SK-N-SH (cell line): ENCODE data around the gene GPR15LG. TPM values are rescaled to one million over a fixed set of nuclear protein-coding genes. Genes with fewer than 3 reads are reported as not detected.

Experiments
- CTCF ChIA-PET: fragments of 300-600, 350-600 bp; formaldehyde crosslinking; extraction: SDS; loops from one replicate; lab custom pipeline; 2021; lab: Yijun Ruan, JAX
- POLR2A ChIA-PET: fragments of 350-600 bp; sonication (Branson Sonifier 250); formaldehyde crosslinking; extraction: SDS; loops from one replicate; lab custom pipeline; 2020; ENCODE audit warnings: antibody characterized with exemption, inconsistent platforms; lab: Yijun Ruan, JAX
- DNase-seq: peaks from one replicate; pipeline ENCODE4 v3.0.0; 2012
- H2AFZ ChIP-seq: fragments of 200-600 bp; sonication (generic); 2 replicates; pipeline ENCODE4 v1.8.1; 2016; ENCODE audit warnings: antibody characterized with exemption, mild to moderate bottlenecking, low read depth
- H3F3A ChIP-seq: fragments of 200-600 bp; sonication (generic); replicated peaks from 2 replicates; pipeline ENCODE3; 2016; ENCODE audit warnings: antibody characterized with exemption, mild to moderate bottlenecking; ENCODE audit not compliant: insufficient read depth
- H3K27ac ChIP-seq, 2 experiments: fragments of 200-500 bp in 1 of 2; fragments of 200-600 bp in 1 of 2; sonication (Bioruptor generic) in 1 of 2; sonication (generic), shearing (Covaris generic) in 1 of 2; 2 replicates each; pipeline versions ENCODE4 v1.5.1 to v1.6.1; 2014 to 2016; ENCODE audit warnings: low read depth in 2 of 2, inconsistent platforms in 1 of 2, low read length in 1 of 2, mild to moderate bottlenecking in 1 of 2, mixed read lengths in 1 of 2
- H3K27me3 ChIP-seq: fragments of 200-600 bp; sonication (generic), shearing (Covaris generic); 2 replicates; pipeline ENCODE4 v1.6.1; 2016; ENCODE audit warnings: mixed run types; ENCODE audit not compliant: insufficient read depth
- H3K36me3 ChIP-seq, 2 experiments: fragments of 200-500 bp in 1 of 2; fragments of 200-600 bp in 1 of 2; sonication (Bioruptor generic) in 1 of 2; sonication (generic) in 1 of 2; replicated peaks in 1 of 2; 2 replicates each; pipeline versions ENCODE3 to v1.5.1; 2014 to 2016; ENCODE audit warnings: low read length in 1 of 2, mild to moderate bottlenecking in 1 of 2; ENCODE audit not compliant: insufficient read depth in 2 of 2, control insufficient read depth in 1 of 2
- H3K4me1 ChIP-seq, 2 experiments: fragments of 200-500 bp in 1 of 2; fragments of 200-600 bp in 1 of 2; sonication (Bioruptor generic) in 1 of 2; sonication (generic), shearing (Covaris generic) in 1 of 2; 2 replicates each; pipeline versions ENCODE4 v1.5.1 to v1.6.1; 2014 to 2016; ENCODE audit warnings: low read depth in 1 of 2, low read length in 1 of 2, mixed run types in 1 of 2; ENCODE audit not compliant: insufficient read depth in 2 of 2, control insufficient read depth in 1 of 2
- H3K4me2 ChIP-seq: fragments of 200-600 bp; sonication (generic), shearing (Covaris generic); 2 replicates; pipeline ENCODE4 v1.6.1; 2017; ENCODE audit warnings: mixed run types
- H3K4me3 ChIP-seq, 2 experiments: fragments of 200-500 bp in 1 of 2; fragments of 200-600 bp in 1 of 2; sonication (Bioruptor generic) in 1 of 2; sonication (generic), shearing (Covaris generic) in 1 of 2; 2 replicates each; pipeline versions ENCODE4 v1.5.1 to v1.8.1; 2014 to 2016; ENCODE audit warnings: low read depth in 2 of 2, inconsistent platforms in 1 of 2, low read length in 1 of 2, mild to moderate bottlenecking in 1 of 2, mixed read lengths in 1 of 2, moderate library complexity in 1 of 2
- H3K79me2 ChIP-seq: fragments of 200-600 bp; sonication (generic); 2 replicates; pipeline ENCODE4 v1.8.1; 2017; ENCODE audit warnings: mild to moderate bottlenecking; ENCODE audit not compliant: insufficient read depth
- H3K9ac ChIP-seq: fragments of 200-600 bp; sonication (generic); 2 replicates; pipeline ENCODE4 v1.6.1; 2017; ENCODE audit warnings: mixed run types
- H3K9me2 ChIP-seq: fragments of 200-600 bp; sonication (generic); 2 replicates; pipeline ENCODE4 v1.6.1; 2017; ENCODE audit warnings: mixed run types
- H3K9me3 ChIP-seq: fragments of 200-600 bp; sonication (generic); 2 replicates; pipeline ENCODE4 v1.6.1; 2017; ENCODE audit warnings: mixed run types, mild to moderate bottlenecking, moderate library complexity
- H4K20me1 ChIP-seq: fragments of 200-600 bp; sonication (generic); 2 replicates; pipeline ENCODE4 v1.6.1; 2017; ENCODE audit warnings: mild to moderate bottlenecking, mixed run types; ENCODE audit not compliant: insufficient read depth
- EZH2phosphoT487 ChIP-seq: fragments of 200-600 bp; sonication (generic); IDR thresholded peaks from 2 replicates; pipeline ENCODE4 v1.6.1; 2017; ENCODE audit warnings: low read depth, mixed run types, mild to moderate bottlenecking, antibody characterized with exemption, moderate library complexity, borderline replicate concordance
- FOSL2 ChIP-seq: IDR thresholded peaks from 2 replicates; pipeline ENCODE4 v1.4.0; 2012; ENCODE audit warnings: low read depth, mild to moderate bottlenecking, moderate library complexity, borderline replicate concordance
- FOXJ3 ChIP-seq: sonication (generic); formaldehyde crosslinking; IDR thresholded peaks from 2 replicates; pipeline ENCODE4 v1.5.1; 2020; ENCODE audit warnings: mild to moderate bottlenecking, missing genetic modification reagents
- GABPA ChIP-seq: IDR thresholded peaks from 2 replicates; pipeline ENCODE4 v1.4.0; 2012; ENCODE audit warnings: low read depth, mild to moderate bottlenecking
- JUND ChIP-seq: IDR thresholded peaks from 2 replicates; pipeline ENCODE4 v1.4.0; 2012
- MEF2A ChIP-seq: IDR thresholded peaks from 2 replicates; pipeline ENCODE4 v1.4.0; 2012; ENCODE audit warnings: low read depth, borderline replicate concordance
- NFIC ChIP-seq: IDR thresholded peaks from 2 replicates; pipeline ENCODE4 v1.4.0; 2012; ENCODE audit warnings: borderline replicate concordance
- RFX5 ChIP-seq: IDR thresholded peaks from 2 replicates; pipeline ENCODE4 v1.6.1; 2012; ENCODE audit warnings: mild to moderate bottlenecking, improper control_type of control experiment, low read length
- SIN3A ChIP-seq: IDR thresholded peaks from 2 replicates; pipeline ENCODE4 v1.6.1; 2012; ENCODE audit warnings: low read depth, mild to moderate bottlenecking, low read length, moderate library complexity, borderline replicate concordance
- TAF1 ChIP-seq: IDR thresholded peaks from 2 replicates; pipeline ENCODE4 v1.6.1; 2012; ENCODE audit warnings: low read depth, mild to moderate bottlenecking, low read length, moderate library complexity, borderline replicate concordance
- TCF12 ChIP-seq: IDR thresholded peaks from 2 replicates; pipeline ENCODE4 v1.4.0; 2012
- YY1 ChIP-seq: IDR thresholded peaks from 2 replicates; pipeline ENCODE4 v1.4.0; 2012; ENCODE audit warnings: low read depth, mild to moderate bottlenecking
- WGBS: methylation state at CpG from one replicate; pipeline ENCODE4 v1.1.6; 2017; ENCODE audit warnings: low lambda C conversion rate; 5-methylcytosine and 5-hydroxymethylcytosine counted together
- polyA plus RNA-seq, 3 experiments: library from polyadenylated mRNA; depleted of rRNA; stranded (reverse); fragments of >200 nt; gene quantifications; 2 replicates each; pipeline ENCODE4 v1.2.3, GENCODE V29; 2012
- TF ChIP-seq, protein P1 (sequence below): IDR thresholded peaks from 2 replicates; pipeline ENCODE4; 2012
- TF ChIP-seq, protein P2 (sequence below): fragments of 150-350 bp; IDR thresholded peaks from 2 replicates; pipeline ENCODE4 v1.6.1; 2016; ENCODE audit warnings: mild to moderate bottlenecking, low read depth, low read length
- TF ChIP-seq, protein P3 (sequence below): fragments of 150-350 bp; IDR thresholded peaks from 2 replicates; pipeline ENCODE4 v1.6.1; 2017; ENCODE audit warnings: antibody characterized with exemption, low read length, low read depth, borderline replicate concordance
- TF ChIP-seq, protein P4 (sequence below): IDR thresholded peaks from 2 replicates; pipeline ENCODE4 v1.6.1; 2012; ENCODE audit warnings: mild to moderate bottlenecking, low read depth, low read length, moderate library complexity

GPR15LG gene
- polyA plus RNA-seq, 1 of the 3 experiments (the other 2 are of a cell fraction), result not detected

DNA sequence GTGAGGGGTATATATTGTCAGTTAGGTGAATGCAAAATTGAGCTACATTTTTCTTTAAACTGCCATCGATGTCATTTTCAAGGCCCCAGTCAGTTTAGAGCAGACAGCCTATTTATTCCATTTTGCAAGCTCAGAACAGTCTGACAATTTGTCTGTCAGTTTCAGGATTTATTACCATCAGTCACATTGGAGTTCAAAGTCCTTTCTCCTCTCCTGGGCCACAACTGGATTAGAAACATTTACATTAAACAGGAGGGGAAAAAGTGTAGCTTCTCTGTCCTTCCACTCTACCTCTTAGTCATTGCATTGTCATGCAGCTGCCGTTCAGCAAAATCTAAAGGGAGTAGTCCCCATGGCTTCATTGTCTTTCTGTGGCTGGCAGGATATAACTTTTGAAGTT lies 37.8 kb upstream of the GPR15LG start:
- no peak overlapping the region for H3K9ac ChIP-seq

DNA sequence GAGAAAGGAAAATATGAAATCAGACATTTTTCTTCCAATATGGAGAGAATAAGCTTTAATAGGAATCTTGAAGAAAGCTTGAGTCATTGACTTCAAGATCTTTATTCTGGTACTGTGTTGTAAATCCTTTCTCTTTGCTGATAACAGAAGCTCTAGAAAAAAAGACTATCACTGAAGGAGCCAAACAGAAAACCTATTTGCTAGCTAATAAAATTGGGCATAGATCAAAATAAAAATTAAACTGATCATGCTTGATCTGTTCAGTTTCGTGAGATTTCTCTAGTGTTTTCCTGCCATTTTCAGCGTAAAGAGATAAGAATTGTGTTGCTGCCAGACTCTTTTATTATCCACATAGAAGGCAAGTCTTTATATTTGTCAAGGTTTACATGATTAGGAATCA lies 35.8 kb upstream of the GPR15LG start:
- no peak overlapping the region for H3K4me3 ChIP-seq
- no peak overlapping the region for H3K27ac ChIP-seq
- CTCF ChIA-PET, result interaction anchor here (0.8 to 1.2 kb wide), 3 partner anchors 10 to 67 kb away, joined by 3 to 4 read pairs (median 3); no protein-coding TSS in a partner anchor
- H3K36me3 ChIP-seq, result peaks cover 15 to 16% of the 10 kb centered on the region in 2 experiments
- TF ChIP-seq EZH2phosphoT487, result no peak
- no peak for TF ChIP-seq JUND
- no peak for TF ChIP-seq SIN3A
- no peak for TF ChIP-seq FOXJ3 (CRISPR knock-in tag)
- TF ChIP-seq, protein P1, sequence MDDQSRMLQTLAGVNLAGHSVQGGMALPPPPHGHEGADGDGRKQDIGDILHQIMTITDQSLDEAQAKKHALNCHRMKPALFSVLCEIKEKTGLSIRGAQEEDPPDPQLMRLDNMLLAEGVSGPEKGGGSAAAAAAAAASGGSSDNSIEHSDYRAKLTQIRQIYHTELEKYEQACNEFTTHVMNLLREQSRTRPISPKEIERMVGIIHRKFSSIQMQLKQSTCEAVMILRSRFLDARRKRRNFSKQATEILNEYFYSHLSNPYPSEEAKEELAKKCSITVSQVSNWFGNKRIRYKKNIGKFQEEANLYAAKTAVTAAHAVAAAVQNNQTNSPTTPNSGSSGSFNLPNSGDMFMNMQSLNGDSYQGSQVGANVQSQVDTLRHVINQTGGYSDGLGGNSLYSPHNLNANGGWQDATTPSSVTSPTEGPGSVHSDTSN, result no peak
- TF ChIP-seq, protein P2, sequence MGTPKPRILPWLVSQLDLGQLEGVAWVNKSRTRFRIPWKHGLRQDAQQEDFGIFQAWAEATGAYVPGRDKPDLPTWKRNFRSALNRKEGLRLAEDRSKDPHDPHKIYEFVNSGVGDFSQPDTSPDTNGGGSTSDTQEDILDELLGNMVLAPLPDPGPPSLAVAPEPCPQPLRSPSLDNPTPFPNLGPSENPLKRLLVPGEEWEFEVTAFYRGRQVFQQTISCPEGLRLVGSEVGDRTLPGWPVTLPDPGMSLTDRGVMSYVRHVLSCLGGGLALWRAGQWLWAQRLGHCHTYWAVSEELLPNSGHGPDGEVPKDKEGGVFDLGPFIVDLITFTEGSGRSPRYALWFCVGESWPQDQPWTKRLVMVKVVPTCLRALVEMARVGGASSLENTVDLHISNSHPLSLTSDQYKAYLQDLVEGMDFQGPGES, result no peak
- no peak for TF ChIP-seq YY1
- TF ChIP-seq, all 33 proteins: peak for 0
- H3K9ac ChIP-seq, result no peak overlapping the region
- H3K4me2 ChIP-seq, result no peak overlapping the region
- POLR2A ChIA-PET, result no interaction called here
- no peaks in the 10 kb centered on the region for H3F3A ChIP-seq
- 0 out of 2 replicates have a peak overlapping the region, but pooled peaks have one; percentile 99 for H2AFZ ChIP-seq
- H3K9me3 ChIP-seq, result no peaks in the 10 kb centered on the region
- peaks cover 8 to 10% of the 10 kb centered on the region in 2 experiments; a peak in 3 of 4 replicates for H3K4me1 ChIP-seq
- no peaks in the 10 kb centered on the region for H4K20me1 ChIP-seq
- DNase-seq, result no peak
- peaks cover 34% of the 10 kb centered on the region for H3K79me2 ChIP-seq
- no peaks in the 10 kb centered on the region for H3K9me2 ChIP-seq
- 93% methylated on average over 2 of the region's 2 CpGs for WGBS
- no peaks in the 10 kb centered on the region for H3K27me3 ChIP-seq

More for the DNA sequence above, 37.8 kb upstream of the GPR15LG start:
- Histone ChIP-seq H3K79me2 (peaks cover 14% of the 10 kb centered on the region), H2AFZ (no peak overlapping the region), H3K4me3 (no peak overlapping the region), H3K9me2 (no peaks in the 10 kb centered on the region), H3K9me3 (no peaks in the 10 kb centered on the region), H3K27me3 (no peaks in the 10 kb centered on the region), H3K4me1 (peaks cover 0 to 8% of the 10 kb centered on the region in 2 experiments; a peak in 3 of 4 replicates), H3F3A (no peaks in the 10 kb centered on the region), H3K4me2 (no peak overlapping the region), H3K36me3 (no peaks in the 10 kb centered on the region), H4K20me1 (no peaks in the 10 kb centered on the region), H3K27ac (no peak overlapping the region)
- CTCF ChIA-PET, result interaction anchor here (1.3 to 1.9 kb wide), 2 partner anchors 12 to 108 kb away, joined by 4 to 5 read pairs; no protein-coding TSS in a partner anchor
- WGBS, result 23% methylated on average over 2 of the region's 2 CpGs
- DNase-seq, result no peak
- TF ChIP-seq, protein P2, result no peak
- TF ChIP-seq TAF1, result no peak
- TF ChIP-seq TCF12, result no peak
- TF ChIP-seq SIN3A, result no peak
- no peak for TF ChIP-seq NFIC
- TF ChIP-seq, protein P3, sequence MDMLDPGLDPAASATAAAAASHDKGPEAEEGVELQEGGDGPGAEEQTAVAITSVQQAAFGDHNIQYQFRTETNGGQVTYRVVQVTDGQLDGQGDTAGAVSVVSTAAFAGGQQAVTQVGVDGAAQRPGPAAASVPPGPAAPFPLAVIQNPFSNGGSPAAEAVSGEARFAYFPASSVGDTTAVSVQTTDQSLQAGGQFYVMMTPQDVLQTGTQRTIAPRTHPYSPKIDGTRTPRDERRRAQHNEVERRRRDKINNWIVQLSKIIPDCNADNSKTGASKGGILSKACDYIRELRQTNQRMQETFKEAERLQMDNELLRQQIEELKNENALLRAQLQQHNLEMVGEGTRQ, result no peak
- TF ChIP-seq, protein P4, sequence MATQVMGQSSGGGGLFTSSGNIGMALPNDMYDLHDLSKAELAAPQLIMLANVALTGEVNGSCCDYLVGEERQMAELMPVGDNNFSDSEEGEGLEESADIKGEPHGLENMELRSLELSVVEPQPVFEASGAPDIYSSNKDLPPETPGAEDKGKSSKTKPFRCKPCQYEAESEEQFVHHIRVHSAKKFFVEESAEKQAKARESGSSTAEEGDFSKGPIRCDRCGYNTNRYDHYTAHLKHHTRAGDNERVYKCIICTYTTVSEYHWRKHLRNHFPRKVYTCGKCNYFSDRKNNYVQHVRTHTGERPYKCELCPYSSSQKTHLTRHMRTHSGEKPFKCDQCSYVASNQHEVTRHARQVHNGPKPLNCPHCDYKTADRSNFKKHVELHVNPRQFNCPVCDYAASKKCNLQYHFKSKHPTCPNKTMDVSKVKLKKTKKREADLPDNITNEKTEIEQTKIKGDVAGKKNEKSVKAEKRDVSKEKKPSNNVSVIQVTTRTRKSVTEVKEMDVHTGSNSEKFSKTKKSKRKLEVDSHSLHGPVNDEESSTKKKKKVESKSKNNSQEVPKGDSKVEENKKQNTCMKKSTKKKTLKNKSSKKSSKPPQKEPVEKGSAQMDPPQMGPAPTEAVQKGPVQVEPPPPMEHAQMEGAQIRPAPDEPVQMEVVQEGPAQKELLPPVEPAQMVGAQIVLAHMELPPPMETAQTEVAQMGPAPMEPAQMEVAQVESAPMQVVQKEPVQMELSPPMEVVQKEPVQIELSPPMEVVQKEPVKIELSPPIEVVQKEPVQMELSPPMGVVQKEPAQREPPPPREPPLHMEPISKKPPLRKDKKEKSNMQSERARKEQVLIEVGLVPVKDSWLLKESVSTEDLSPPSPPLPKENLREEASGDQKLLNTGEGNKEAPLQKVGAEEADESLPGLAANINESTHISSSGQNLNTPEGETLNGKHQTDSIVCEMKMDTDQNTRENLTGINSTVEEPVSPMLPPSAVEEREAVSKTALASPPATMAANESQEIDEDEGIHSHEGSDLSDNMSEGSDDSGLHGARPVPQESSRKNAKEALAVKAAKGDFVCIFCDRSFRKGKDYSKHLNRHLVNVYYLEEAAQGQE, result no peak
- no peak for TF ChIP-seq MEF2A
- no peak for TF ChIP-seq GABPA
- TF ChIP-seq JUND, result no peak
- no peak for TF ChIP-seq FOSL2
- TF ChIP-seq RFX5, result no peak
- POLR2A ChIA-PET, result no interaction called here
